HepG2 (cell line): Measurements from ENCODE around the gene TRAPPC12. TPM values are rescaled to one million over a fixed set of nuclear protein-coding genes. Genes with fewer than 3 reads are reported as not detected.

Experiments used
- GABPB1 ChIP-seq: IDR thresholded peaks from 2 replicates; pipeline ENCODE4 v1.6.1; 2016; ENCODE audit warnings: mild to moderate bottlenecking, missing genetic modification reagents, moderate library complexity, missing compliant biosample characterization
- MAFK ChIP-seq, 2 experiments: IDR thresholded peaks in 1 of 2; conservative IDR thresholded peaks in 1 of 2; 2 replicates each; pipeline ENCODE4 v1.6.1; 2011; ENCODE audit warnings: improper control_type of control experiment in 2 of 2, low read length in 2 of 2
- ZNF329 ChIP-seq: sonication (generic); formaldehyde crosslinking; IDR thresholded peaks from 2 replicates; pipeline ENCODE4 v1.9.0; 2021; ENCODE audit warnings: low read depth, mild to moderate bottlenecking, missing genetic modification reagents
- ZNF577 ChIP-seq: sonication (generic); formaldehyde crosslinking; IDR thresholded peaks from 2 replicates; pipeline ENCODE4 v1.4.0; 2020; ENCODE audit warnings: mild to moderate bottlenecking, low read depth, missing genetic modification reagents, borderline replicate concordance
- polyA plus RNA-seq, 8 experiments: library from polyadenylated mRNA; depleted of rRNA in 3 of 8; stranded (reverse) in 7 of 8; unstranded in 1 of 8; fragments of >200 nt; fragmentation: Illumina TruSeq in 4 of 8; extraction: Trizol in 4 of 8; gene quantifications; 2 replicates each; pipeline versions ENCODE4 v1.2.1 to v1.2.3, GENCODE V29; 2011 to 2016; ENCODE audit warnings: low read depth in 4 of 8, missing spikeins in 1 of 8, mixed read lengths in 1 of 8; ENCODE audit not compliant: insufficient read depth in 1 of 8
- total RNA-seq, 5 experiments: library from RNA; depleted of rRNA; stranded (reverse); fragments of >200 nt; fragmentation: Illumina TruSeq; extraction: Trizol; gene quantifications; 2 replicates each; pipeline ENCODE4 v1.2.3, GENCODE V29; 2016; ENCODE audit warnings: low read depth in 1 of 5
- TF ChIP-seq, protein P1 (sequence below): sonication (generic); formaldehyde crosslinking; IDR thresholded peaks from one replicate; pipeline ENCODE4 v1.5.1; 2020; ENCODE audit warnings: mild to moderate bottlenecking, missing genetic modification reagents; ENCODE audit errors: not compliant biosample characterization
- TF ChIP-seq, protein P2 (sequence below): IDR thresholded peaks from 2 replicates; pipeline ENCODE4 v1.4.0; 2020; ENCODE audit warnings: mild to moderate bottlenecking, missing genetic modification reagents
- TF ChIP-seq, protein P3 (sequence below): sonication (generic); formaldehyde crosslinking; IDR thresholded peaks from 2 replicates; pipeline ENCODE4 v1.5.0; 2020; ENCODE audit warnings: mild to moderate bottlenecking, missing genetic modification reagents

TRAPPC12 gene
- total and polyA plus RNA-seq, 2 of the 13 experiments (the other 11 are each of a cell fraction or from before 2014, with no cell fraction given), result 46.4 to 97.7 TPM

DNA sequence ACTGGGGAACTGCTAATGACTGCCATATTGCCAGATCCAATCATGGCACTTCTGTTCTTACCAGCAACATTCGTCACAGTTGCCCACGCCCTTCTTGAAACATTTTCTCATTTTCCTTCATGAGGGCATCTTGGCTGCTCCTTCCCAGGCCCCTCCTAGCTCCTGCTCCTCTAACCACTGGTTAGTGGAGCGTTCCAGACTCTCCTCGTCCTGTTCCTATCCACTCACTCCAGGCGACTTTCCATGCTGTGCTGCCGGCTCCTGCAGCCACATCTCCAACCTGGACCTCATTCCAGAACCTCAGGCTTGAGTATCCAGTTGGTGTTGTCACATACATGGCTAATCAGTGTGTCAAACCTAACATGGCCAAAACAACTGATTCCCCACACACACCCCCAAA is 141.1 kb downstream of the TRAPPC12 start (continued):
- TF ChIP-seq, protein P1, sequence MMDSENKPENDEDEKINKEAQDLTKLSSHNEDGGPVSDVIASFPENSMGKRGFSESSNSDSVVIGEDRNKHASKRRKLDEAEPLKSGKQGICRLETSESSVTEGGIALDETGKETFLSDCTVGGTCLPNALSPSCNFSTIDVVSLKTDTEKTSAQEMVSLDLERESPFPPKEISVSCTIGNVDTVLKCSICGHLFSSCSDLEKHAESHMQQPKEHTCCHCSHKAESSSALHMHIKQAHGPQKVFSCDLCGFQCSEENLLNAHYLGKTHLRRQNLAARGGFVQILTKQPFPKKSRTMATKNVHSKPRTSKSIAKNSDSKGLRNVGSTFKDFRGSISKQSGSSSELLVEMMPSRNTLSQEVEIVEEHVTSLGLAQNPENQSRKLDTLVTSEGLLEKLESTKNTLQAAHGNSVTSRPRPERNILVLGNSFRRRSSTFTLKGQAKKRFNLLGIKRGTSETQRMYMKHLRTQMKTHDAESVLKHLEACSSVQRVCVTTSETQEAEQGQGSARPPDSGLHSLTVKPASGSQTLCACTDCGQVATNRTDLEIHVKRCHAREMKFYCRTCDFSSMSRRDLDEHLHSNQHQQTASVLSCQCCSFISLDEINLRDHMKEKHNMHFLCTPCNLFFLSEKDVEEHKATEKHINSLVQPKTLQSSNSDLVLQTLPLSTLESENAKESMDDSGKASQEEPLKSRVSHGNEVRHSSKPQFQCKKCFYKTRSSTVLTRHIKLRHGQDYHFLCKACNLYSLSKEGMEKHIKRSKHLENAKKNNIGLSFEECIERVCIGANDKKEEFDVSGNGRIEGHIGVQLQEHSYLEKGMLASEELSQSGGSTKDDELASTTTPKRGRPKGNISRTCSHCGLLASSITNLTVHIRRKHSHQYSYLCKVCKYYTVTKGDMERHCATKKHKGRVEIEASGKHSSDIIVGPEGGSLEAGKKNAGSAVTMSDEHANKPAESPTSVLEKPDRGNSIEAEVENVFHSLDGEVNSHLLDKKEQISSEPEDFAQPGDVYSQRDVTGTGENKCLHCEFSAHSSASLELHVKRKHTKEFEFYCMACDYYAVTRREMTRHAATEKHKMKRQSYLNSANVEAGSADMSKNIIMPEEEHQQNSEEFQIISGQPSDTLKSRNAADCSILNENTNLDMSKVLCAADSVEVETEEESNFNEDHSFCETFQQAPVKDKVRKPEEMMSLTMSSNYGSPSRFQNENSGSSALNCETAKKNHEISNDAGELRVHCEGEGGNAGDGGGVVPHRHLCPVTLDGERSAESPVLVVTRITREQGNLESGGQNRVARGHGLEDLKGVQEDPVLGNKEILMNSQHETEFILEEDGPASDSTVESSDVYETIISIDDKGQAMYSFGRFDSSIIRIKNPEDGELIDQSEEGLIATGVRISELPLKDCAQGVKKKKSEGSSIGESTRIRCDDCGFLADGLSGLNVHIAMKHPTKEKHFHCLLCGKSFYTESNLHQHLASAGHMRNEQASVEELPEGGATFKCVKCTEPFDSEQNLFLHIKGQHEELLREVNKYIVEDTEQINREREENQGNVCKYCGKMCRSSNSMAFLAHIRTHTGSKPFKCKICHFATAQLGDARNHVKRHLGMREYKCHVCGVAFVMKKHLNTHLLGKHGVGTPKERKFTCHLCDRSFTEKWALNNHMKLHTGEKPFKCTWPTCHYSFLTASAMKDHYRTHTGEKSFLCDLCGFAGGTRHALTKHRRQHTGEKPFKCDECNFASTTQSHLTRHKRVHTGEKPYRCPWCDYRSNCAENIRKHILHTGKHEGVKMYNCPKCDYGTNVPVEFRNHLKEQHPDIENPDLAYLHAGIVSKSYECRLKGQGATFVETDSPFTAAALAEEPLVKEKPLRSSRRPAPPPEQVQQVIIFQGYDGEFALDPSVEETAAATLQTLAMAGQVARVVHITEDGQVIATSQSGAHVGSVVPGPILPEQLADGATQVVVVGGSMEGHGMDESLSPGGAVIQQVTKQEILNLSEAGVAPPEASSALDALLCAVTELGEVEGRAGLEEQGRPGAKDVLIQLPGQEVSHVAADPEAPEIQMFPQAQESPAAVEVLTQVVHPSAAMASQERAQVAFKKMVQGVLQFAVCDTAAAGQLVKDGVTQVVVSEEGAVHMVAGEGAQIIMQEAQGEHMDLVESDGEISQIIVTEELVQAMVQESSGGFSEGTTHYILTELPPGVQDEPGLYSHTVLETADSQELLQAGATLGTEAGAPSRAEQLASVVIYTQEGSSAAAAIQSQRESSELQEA, result no peak
- TF ChIP-seq, protein P2, sequence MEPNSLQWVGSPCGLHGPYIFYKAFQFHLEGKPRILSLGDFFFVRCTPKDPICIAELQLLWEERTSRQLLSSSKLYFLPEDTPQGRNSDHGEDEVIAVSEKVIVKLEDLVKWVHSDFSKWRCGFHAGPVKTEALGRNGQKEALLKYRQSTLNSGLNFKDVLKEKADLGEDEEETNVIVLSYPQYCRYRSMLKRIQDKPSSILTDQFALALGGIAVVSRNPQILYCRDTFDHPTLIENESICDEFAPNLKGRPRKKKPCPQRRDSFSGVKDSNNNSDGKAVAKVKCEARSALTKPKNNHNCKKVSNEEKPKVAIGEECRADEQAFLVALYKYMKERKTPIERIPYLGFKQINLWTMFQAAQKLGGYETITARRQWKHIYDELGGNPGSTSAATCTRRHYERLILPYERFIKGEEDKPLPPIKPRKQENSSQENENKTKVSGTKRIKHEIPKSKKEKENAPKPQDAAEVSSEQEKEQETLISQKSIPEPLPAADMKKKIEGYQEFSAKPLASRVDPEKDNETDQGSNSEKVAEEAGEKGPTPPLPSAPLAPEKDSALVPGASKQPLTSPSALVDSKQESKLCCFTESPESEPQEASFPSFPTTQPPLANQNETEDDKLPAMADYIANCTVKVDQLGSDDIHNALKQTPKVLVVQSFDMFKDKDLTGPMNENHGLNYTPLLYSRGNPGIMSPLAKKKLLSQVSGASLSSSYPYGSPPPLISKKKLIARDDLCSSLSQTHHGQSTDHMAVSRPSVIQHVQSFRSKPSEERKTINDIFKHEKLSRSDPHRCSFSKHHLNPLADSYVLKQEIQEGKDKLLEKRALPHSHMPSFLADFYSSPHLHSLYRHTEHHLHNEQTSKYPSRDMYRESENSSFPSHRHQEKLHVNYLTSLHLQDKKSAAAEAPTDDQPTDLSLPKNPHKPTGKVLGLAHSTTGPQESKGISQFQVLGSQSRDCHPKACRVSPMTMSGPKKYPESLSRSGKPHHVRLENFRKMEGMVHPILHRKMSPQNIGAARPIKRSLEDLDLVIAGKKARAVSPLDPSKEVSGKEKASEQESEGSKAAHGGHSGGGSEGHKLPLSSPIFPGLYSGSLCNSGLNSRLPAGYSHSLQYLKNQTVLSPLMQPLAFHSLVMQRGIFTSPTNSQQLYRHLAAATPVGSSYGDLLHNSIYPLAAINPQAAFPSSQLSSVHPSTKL (CRISPR knock-in tag), result no peak
- TF ChIP-seq MAFK (conservative IDR thresholded peaks at IDR 0.05 in 1 of 2, IDR thresholded peaks at IDR 0.05 in 1 of 2; ENCODE audit: low read length in 2 of 2) (no peak), ZNF577 (CRISPR knock-in tag) (no peak), ZNF329 (CRISPR knock-in tag) (no peak), GABPB1 (CRISPR knock-in tag) (no peak)
- TF ChIP-seq, protein P3, sequence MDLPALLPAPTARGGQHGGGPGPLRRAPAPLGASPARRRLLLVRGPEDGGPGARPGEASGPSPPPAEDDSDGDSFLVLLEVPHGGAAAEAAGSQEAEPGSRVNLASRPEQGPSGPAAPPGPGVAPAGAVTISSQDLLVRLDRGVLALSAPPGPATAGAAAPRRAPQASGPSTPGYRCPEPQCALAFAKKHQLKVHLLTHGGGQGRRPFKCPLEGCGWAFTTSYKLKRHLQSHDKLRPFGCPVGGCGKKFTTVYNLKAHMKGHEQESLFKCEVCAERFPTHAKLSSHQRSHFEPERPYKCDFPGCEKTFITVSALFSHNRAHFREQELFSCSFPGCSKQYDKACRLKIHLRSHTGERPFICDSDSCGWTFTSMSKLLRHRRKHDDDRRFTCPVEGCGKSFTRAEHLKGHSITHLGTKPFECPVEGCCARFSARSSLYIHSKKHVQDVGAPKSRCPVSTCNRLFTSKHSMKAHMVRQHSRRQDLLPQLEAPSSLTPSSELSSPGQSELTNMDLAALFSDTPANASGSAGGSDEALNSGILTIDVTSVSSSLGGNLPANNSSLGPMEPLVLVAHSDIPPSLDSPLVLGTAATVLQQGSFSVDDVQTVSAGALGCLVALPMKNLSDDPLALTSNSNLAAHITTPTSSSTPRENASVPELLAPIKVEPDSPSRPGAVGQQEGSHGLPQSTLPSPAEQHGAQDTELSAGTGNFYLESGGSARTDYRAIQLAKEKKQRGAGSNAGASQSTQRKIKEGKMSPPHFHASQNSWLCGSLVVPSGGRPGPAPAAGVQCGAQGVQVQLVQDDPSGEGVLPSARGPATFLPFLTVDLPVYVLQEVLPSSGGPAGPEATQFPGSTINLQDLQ, result 0 out of 2 replicates have a peak, but pooled peaks have one; percentile 46
